OCI-LY7 (cell line): ENCODE data around the gene CARMIL1.

Experiments used
- EZH2phosphoT487 ChIP-seq: fragments of 200-600 bp; sonication (generic); IDR thresholded peaks from 2 replicates; pipeline ENCODE4 v1.6.1; 2018; ENCODE audit warnings: low read depth, borderline replicate concordance, mild to moderate bottlenecking, mixed run types, antibody characterized with exemption, low read length, moderate library complexity, mixed read lengths
- TF ChIP-seq, protein P1 (sequence below): fragments of 200-600 bp; sonication (generic); conservative IDR thresholded peaks from 2 replicates; pipeline ENCODE4 v1.5.1; 2014; ENCODE audit warnings: mild to moderate bottlenecking, antibody characterized with exemption, low read length, moderate library complexity, mixed read lengths

GRCh38 chr6:25596928-25597818 lies 318.0 kb downstream of the CARMIL1 start:
- TF ChIP-seq, protein P1, sequence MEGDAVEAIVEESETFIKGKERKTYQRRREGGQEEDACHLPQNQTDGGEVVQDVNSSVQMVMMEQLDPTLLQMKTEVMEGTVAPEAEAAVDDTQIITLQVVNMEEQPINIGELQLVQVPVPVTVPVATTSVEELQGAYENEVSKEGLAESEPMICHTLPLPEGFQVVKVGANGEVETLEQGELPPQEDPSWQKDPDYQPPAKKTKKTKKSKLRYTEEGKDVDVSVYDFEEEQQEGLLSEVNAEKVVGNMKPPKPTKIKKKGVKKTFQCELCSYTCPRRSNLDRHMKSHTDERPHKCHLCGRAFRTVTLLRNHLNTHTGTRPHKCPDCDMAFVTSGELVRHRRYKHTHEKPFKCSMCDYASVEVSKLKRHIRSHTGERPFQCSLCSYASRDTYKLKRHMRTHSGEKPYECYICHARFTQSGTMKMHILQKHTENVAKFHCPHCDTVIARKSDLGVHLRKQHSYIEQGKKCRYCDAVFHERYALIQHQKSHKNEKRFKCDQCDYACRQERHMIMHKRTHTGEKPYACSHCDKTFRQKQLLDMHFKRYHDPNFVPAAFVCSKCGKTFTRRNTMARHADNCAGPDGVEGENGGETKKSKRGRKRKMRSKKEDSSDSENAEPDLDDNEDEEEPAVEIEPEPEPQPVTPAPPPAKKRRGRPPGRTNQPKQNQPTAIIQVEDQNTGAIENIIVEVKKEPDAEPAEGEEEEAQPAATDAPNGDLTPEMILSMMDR: no peak
- TF ChIP-seq EZH2phosphoT487: no peak
